Limb (tissue), 2 donors: ENCODE measurements around the gene TUBA8.
"Not testable (repeated sequence)": the region's sequence is repeated elsewhere in the genome, so short reads cannot be mapped to it uniquely, and the experiment has no call there.

Experiments
- DNase-seq, 2 donors: peaks; one replicate each; pipeline ENCODE4 v3.0.0-alpha.2; 2016; ENCODE audit errors: extremely low spot score in 2 of 2

TUBA8 gene

DNA sequence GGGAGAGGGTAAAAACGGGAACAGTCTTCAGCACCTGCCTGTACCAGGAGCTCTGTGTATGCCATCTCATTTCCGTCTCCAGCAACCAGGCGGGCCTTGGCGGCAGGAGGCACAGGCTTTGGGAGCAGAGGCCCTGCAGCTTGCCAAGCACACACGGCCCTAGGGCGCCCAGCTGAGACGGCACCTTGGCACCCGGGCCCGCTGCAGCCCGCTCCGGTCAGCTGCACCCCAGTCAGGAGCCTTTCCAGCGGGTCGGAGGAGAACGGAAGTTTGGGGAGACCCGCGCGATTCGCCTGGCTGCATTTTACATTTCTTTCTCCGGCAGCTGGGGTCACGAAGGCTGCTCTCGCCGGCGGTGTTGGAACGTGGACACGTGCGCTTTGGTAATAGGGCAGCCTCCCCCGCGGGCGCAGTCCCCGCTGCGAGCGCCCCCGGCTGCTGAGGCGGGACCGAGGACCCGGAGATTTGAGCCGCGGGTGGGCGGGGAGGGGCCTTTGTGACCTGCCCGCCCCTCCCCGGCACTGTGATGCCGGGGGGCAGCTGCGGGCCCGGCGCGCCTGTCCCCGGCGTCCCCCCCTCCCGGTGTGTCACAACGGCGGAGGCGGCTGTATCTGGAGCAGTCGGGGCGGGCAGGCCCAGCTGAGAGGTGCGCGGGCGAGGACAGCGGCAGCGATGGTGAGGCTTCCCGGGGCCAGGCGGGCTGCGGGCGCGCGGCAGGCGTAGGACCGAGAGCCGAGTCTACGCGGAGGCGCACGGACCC is at the start of gene TUBA8:
Gene TUBA8 (plus strand): TSS at position 616 of the 760 bp plus-strand sequence. CDS start 57 bp downstream, at position 673.
- peak in 1 of 2 donors; percentile 66 for DNase-seq

DNA sequence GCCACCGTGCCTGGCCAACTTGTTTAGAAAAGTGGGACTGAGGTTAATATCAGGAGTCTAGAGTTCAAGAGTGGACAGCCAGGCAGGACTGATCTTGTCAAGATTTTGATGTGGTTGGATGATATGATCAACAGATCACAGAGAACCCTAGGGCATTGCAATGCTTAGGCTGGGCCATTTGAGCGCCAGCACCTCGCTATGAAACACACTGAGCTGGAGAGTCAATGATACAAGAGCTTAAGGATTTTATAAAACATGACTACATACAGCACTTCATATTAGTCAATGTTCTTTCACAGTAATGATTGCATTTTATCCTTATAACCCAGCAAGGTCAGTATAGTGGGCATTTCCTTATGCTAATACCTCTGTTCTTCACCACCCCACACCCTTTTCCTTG is 48.2 kb upstream of the TUBA8 start:
- DNase-seq: no peak

DNA sequence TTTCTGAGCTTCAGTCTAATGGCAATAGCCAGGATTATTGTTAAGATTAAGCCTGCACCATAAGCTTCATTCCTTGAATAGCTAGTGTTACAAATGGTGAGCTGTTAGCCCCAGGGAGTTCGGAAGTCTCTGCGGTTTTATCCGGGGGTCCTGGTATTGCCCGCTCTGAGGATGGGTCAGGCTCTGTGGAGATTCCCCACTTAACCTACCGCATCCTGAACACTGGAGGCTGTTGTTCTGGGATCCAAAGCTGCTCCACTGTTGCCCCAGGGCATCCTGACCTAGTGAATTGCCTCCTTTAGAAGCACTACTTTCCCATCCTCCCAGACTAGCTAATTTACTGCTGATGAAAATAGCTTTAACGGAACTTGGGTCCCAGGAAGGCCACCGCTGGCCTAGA is 47.3 kb upstream of the TUBA8 start:
- DNase-seq: no peak

DNA sequence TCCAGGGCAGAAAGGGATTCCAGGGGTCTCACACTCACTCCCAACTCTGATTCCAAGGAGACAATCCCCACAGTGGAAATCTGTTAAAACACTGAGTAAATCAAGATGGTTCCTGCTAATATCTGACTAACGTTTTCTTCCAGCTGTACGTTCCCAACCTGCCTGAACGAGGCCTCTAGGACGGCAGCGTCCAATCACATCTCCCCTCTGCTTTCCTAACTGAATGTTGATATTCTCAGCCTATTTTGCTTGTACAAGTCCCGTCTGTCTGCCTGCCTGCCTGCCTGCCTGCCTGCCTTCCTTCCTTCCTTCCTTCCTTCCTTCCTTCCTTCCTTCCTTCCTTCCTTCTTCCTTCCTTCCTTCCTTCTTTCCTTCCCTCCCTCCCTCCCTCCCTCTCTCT is 46.9 kb upstream of the TUBA8 start:
- DNase-seq: not testable (repeated sequence)

DNA sequence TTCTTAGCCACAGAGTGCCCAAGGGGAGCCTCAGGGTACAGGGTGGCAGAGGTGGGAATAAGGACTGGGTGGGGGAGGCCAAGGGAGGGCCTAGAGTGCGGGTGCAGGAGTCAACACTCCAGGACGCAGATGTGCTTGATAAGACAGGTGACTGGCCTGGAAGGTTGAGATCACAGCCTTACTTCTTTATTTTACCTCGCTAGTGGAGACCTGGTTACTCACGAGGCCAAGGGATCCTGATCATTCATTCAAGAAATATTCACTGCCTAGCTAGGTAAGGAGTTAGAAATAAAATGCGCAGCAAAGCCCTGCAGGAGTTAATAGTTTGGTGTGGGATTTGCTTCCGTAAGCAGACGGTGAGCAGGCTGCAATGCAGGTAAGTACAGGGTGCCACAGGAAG is 46.0 kb upstream of the TUBA8 start:
- DNase-seq: no peak

DNA sequence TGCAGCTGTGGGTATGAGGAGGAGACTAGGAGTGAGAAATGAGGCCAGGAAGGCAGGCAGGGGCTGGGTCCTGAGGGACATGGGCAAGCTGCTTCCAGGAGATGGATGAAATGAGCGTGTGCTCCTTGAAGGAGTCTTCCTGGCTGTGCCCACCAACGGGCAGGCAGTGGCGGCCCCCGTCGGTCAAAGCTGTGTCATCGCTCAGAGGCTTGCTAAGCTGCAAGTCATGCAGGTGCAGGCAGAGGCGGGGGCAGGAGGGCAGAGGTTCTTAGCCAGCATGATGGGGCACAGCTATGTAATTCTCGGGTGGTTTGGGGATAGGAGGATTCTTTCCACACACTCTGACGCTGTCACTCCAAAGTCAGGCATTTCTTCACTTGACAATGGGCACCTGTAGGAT is 45.4 kb upstream of the TUBA8 start:
- no peak for DNase-seq

DNA sequence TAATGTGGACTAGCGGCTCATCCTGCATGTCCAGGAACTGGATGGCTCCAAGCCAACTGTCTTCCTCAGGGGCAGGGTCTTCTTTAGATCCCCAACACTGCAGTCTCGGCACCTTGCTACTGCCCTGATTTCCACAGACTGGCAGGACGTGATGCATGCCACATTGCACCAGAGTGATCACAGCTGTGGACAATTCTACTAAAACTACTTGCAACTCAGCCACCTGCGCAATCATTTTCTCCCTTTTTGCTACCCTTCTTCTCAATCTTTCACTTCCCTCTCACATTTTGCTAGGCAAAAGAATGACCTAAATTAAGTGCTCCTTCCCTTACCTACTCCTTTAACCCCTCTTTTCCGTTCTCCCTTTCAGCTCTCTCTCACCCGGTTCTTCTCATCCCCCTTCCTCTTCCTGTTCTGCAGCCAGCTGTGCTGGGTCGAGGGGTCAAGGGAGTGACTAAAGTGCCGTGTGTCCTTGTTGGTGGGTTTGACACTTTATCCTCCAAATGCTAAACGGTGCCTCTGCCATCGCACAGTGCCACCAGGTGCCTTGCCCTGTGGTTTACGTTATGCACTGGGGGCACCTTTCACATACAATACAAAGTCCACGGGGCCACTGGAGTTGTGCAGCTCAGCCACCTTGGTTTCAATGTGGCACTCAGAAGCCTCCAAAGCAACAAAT is 44.3 kb upstream of the TUBA8 start:
- no peak for DNase-seq

DNA sequence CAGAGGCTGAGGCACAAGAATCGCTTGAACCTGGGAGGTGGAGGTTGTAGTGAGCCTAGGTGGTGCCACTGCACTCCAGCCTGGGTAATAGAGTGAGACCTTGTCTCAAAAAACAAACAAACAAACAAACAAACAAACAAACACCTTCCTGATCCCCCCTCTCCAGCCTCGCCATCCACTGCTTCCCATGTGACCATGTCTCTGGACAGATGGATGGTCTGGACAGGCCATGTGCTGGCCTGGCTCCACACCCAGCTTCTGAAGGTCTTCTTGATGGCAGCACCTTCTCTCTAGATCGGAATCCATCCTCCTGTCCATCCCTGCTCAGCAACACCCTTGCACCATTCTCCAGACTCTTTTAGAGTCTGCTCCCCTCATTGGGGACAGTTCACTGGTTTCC is 43.5 kb upstream of the TUBA8 start:
- no peak for DNase-seq

DNA sequence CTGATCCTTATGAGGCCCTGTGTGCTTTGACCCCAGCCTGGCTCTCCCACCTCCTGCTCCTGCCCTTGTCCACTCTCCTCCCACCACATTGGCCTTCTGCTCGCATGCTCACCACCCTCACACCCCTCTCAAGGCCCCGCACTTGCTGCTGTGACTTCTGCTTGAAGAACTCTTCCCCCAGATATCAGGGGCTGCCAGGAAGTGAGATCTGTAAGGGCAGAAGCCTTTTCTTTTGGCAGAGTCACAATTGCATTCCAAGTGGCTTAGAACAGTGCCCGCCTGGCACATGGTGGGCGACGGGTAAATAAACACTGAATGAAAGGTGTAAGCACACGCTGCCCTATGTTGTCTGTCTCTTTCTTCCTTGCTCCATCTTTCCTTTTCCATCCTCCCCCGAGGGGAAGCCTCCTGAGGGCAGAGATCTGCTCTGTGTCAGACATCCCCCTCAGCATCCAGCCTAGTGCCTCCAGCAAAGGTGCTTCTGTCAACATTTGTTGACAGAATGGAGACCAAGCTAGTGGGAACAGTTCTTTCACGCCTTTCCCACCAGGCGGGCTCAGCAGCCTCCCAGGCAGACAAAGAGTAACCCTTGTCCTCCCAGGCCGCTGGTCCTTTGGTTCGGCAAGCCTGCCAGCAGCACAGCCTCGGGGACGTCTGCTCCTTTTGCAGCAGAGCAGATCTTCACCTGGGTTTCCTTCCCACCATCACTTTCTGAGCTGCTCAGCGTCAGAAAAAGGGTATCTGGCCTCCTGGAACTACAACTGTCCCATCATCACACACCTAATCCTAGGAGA is 42.9 kb upstream of the TUBA8 start:
- no peak for DNase-seq

DNA sequence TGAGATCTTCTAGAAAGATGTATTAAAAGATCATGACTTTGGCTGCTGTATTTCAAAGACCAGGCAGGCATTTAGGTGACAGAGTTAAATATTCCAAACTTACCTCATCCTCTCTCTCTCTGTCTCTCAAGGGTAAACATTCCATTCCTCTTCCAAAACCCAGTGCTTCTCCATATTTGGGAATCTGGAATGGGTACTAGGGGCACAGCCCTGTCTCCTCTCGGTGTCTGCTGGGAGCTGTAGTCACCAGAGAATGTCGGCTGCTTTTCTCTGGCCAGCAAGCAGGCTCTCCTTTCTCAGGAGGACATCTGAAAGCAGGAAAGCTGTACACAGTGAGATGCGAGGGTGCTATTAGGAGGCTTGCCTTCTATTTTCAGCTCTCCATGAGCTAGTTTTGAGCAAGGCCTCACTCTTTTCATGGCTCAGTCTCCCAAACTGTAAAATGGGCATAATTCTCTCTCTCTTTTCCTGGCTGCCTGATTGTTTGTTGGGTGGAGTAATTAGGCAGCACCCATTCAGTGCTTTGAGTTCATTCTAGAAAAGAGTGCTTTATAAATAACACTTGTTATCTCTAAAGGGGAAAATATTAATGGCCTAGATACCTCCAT is 42.1 kb upstream of the TUBA8 start:
- DNase-seq: no peak

DNA sequence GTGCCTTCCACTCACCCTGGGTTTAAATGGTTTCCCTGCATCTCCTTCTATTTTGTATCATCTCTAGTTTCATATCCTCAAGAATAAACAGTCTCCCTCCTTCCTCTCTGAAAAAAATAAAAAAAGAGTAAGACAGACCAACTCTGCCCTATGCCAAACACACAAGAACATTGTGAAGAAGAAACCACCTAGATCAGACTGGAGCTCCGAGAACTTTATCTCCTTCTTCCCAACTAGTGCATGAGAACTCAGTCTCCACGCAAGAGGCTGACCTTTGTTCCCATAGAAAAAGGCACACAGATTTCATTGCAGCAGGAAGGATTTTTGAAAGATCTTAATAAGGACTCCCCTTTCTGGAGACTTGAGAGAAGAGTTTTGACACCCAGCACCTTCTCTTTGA is 41.6 kb upstream of the TUBA8 start:
- no peak for DNase-seq

DNA sequence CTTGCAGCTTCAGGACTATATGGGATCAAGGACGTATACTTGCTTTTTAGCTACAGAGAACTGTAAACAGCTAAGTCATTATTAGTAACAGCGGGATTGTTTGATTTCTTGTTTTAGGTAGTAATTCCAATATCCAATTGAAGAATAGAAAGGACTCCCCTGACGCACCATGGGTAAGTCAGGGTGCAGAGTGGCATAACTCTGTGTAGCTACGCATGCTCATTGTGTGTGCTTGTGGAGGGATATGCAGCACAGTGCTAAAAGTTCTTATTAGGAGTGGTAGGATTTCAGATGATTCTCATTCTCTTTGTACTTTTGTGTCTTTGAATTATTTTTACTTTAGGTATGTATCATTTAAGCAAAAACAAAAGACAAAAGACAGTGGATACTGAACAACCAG is 40.6 kb upstream of the TUBA8 start:
- DNase-seq: no peak

DNA sequence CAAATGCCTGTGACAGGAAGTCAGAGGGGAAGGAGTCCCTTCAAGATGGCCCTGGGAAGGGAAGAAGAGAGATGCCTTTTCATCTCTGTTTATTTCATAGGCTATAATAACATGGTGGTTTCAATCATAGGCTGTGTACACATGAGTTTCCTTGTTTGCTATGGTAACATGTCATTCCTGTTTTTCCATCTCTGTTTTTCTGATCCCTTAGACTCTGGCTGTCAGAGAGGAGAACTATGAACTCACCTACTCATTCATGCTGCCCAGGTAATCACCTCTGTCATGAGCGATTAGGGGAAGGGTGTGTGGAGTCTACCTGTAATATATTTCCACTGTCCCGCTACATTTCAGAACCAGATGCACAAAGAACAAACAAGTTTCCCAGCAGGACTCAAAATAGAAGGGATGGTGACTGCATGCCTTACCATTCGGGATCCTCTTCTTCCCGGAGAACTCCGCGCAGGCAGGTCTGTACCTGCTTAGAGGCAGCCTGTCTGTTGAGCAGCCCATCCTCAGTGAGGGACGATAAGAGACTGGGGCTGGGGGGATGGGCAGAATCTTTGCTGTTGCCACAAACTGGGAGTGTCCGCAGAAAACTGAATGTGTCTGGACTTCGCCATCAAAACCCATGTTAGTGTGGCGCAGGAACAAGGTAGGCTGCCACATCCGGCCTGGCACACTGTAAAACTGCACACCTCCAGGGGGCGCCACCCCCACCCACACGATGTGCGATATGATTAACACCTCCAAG is 39.9 kb upstream of the TUBA8 start:
- DNase-seq: no peak

DNA sequence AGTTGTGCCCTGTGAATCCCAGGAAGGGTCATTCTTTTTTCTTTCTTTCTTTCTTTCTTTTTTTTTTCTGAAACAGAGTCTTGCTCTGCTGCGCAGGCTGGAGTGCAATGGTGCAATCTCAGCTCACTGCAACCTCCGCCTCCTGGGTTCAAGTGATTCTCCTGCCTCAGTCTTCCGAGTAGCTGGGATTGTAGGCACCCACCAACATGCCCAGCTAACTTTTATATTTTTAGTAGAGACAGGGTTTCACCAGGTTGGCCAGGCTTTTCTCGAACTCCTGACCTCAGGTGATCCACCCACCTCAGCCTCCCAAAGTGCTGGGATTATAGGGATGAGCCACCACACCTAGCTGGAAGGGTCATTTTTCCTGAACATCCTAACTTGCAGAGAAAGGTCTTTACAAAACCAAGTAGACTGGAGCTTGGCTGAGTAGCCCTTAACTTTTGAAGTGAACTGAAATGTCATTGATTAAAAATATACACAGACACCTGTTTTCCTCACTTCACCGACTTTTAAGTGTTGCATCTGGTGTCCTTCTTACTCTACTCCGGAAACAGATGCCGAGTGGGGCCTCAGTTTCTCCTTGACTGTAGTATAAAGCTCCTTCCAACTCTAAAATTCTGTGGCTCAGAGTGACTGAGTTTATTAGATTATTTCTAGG is 39.2 kb upstream of the TUBA8 start:
- DNase-seq: not testable (repeated sequence)

DNA sequence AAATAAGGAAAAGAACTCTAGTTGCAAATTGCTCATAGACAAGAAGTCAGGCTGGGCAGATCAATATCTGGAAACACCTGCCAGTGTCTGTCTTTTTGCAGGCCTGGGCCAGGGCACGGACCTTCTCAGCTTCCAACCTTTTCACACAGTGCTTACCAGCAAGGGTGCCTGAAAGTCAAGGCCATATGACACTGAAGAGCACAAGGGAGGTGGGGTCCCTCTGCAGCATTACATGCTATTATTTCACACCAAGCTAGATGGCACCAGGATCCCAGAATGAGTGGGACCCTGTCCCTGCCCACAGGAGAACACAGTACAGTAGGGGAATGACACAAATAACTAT is 38.7 kb upstream of the TUBA8 start:
- no peak for DNase-seq

DNA sequence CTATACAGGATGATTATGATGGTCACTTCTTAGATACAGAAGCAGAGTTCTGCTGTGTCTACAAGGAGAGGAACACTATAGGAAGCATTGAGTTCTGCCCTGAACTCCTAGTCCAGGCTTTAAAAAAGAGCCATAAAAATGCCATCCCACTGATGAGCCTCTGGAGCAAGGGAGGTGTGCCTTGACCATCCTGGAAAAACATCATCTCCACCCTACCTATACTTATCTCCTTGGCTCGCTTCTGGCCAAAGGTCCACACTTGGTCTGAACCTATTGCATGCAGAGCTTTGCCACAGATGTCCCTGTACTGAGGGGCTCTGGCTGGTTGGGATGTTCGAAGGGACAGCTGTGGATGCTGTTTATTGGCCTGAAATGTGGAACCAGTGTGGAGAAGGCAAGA is 37.1 kb upstream of the TUBA8 start:
- DNase-seq: no peak

DNA sequence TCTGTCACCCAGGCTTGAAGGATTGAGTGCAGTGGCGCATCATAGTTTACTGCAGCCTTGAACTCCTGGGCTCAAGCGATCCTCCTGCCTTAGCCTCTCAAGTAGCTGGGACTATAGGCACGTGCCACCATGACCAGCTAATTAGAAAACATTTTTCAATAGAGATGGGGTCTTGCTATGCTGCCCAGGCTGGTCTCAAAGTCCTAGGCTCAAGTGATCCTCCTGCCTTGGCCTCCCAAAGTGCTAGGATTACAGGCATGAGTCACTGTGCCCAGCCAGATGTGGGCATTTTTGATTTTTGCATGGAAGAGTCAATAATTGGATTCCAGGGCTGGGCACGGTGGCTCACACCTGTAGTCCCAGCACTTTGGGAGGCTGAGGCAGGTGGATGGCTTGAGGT is 36.7 kb upstream of the TUBA8 start:
- not testable (repeated sequence) for DNase-seq

DNA sequence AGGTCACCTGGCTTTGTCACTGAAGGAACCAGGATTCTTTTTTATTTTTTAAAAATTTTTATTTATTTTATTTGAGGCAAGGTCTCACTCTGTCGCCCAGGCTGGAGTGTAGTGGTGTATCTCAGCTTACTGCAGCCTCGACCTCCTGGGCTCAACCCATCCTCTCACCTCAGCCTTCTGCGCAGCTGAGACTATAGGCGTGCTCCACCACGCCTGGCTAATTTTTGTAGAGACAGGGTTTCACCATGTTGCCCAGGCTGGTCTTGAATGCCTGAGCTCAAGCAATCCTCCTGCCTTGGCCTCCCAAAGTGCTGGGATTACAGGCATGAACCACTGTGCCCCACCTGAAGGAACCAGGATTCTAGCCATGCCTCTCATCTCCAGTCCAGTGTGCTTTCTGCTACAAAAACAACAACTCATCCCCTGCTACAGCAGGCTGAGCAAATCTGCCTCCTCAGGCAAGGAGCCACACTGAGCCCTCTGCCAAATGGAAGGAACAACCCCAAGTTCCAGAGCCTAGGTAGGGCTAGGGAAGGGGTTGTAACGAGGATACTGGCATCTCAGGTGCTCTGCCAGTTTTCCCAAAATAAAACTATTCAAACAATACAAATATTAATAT is 35.4 kb upstream of the TUBA8 start:
- no peak for DNase-seq

DNA sequence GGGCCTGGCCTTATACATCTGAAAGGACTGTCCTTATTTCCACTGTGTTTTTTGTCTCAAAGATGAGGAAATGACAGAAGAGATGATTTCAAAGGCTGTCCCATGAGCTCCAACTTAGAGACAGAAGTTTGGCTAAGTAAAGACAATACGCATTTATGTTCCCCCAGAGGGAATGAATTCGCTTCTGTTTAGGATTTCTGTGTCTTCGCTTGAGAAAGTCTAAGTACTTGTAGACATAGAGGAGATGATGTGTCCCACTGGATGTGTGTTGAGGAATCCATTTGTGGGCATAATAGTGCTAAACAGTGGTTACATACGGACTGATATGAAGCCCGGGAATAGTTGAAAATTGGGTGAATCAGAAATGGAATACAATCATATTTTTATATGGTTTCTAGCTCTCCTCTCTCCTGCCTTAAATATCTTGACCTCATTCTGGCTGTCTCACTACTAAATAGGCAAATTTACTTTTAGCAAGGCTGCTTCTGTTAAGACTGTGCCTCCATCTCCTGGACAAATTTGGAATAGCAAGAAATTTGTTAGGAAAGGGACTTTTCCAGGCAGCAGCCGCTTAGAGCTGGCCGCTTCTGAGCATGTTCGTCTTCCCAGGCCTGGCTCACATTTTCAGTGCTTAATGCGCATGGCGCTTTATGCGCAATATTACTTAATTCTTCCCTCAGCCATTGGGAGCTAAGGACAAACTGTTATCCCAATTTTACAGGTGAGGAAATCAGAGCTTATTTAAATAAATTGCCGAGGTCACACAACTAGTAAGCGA is 34.7 kb upstream of the TUBA8 start:
- peak; percentile 53 to 88 for DNase-seq
